NAMALWA (cell line): ENCODE data around the gene SLC25A21.
"Not testable (repeated sequence)": the region's sequence is repeated elsewhere in the genome, so short reads cannot be mapped to it uniquely, and the experiment has no call there.

Experiments
- DNase-seq: peaks from one replicate; pipeline ENCODE4 v3.0.0-alpha.2; 2015; ENCODE audit warnings: low spot score

SLC25A21 gene

GRCh38 chr14:36707570-36707969, 464.8 kb downstream of the SLC25A21 start:
- DNase-seq, result no peak

- DNase-seq, result no peak
These were observed 469.9 kb downstream of the SLC25A21 start for GRCh38 chr14:36702474-36702873.

- no peak for DNase-seq
These were observed 471.3 kb downstream of the SLC25A21 start for GRCh38 chr14:36701132-36701531.

- DNase-seq, result no peak
These were observed 471.8 kb downstream of the SLC25A21 start for GRCh38 chr14:36700651-36701050.

GRCh38 chr14:36699420-36699819, 473.0 kb downstream of the SLC25A21 start:
- DNase-seq, result not testable (repeated sequence)

- no peak for DNase-seq
These were observed 481.9 kb downstream of the SLC25A21 start for GRCh38 chr14:36690311-36691040.

- no peak for DNase-seq
These were observed 487.5 kb downstream of the SLC25A21 start for GRCh38 chr14:36684946-36685345.

GRCh38 chr14:36683083-36683724, 489.2 kb downstream of the SLC25A21 start:
- DNase-seq, result no peak

GRCh38 chr14:36682338-36682737, 490.1 kb downstream of the SLC25A21 start:
- no peak for DNase-seq

- DNase-seq, result no peak
These were observed 496.2 kb downstream of the SLC25A21 start for GRCh38 chr14:36676236-36676635.

- DNase-seq, result no peak
These were observed 496.8 kb downstream of the SLC25A21 start for GRCh38 chr14:36675581-36675980.

- DNase-seq, result no peak
These were observed 497.7 kb downstream of the SLC25A21 start for GRCh38 chr14:36674659-36675058.

GRCh38 chr14:36672095-36672494, 500.3 kb downstream of the SLC25A21 start:
- no peak for DNase-seq

GRCh38 chr14:36671149-36671548, 501.3 kb downstream of the SLC25A21 start:
- DNase-seq, result no peak

GRCh38 chr14:36667679-36668078, 504.7 kb downstream of the SLC25A21 start:
- DNase-seq, result no peak

- DNase-seq, result no peak
These were observed 505.8 kb downstream of the SLC25A21 start for GRCh38 chr14:36666416-36667206.

- no peak for DNase-seq
These were observed 506.5 kb downstream of the SLC25A21 start for GRCh38 chr14:36665887-36666415.

GRCh38 chr14:36664322-36665193, 507.8 kb downstream of the SLC25A21 start:
- DNase-seq, result no peak

- DNase-seq, result no peak
These were observed 508.7 kb downstream of the SLC25A21 start for GRCh38 chr14:36663404-36664321.
